ENCODE data around the gene CASTOR1.
A peak's percentile ranks its signal among the peaks of the same experiment; 100 is the strongest.

The CASTOR1 gene

GRCh38 chr22:30253205-30253852 lies 36.0 kb downstream of the CASTOR1 start:
- in situ Hi-C loops (cut with HindIII; ENCODE audit: low pct_ligation_motif_present, low pct_unique_long_range_greater_than_20kb, low sequenced_read_pairs) = no loop called here
- peak; percentile 75 for DNase-seq

- in situ Hi-C loops (cut with HindIII; ENCODE audit: low pct_ligation_motif_present, low pct_unique_long_range_greater_than_20kb, low sequenced_read_pairs) = no loop called here
- DNase-seq = no peak
These were observed 36.7 kb downstream of the CASTOR1 start for GRCh38 chr22:30252411-30253204.

DNA sequence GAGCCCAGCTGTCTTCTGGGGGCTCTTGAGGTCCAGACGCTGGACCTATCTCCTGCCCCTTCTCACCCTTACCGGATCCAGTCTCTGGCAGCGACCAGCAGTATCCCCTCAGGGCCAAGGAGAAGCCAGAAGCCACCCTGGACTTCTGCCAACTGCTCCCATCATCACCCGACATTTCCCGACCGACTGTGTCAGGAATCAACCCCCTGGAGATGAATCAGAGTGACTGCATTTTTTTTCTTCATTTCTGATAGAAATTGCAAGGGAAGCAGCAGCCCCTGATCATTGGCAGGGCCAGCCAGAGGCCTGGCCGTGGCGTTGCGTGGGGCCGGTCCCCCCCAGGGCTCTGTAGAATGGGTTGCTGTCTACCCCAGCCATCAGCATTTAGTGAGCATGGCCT lies 37.6 kb downstream of the CASTOR1 start:
- in situ Hi-C loops (cut with HindIII; ENCODE audit: low pct_ligation_motif_present, low pct_unique_long_range_greater_than_20kb, low sequenced_read_pairs) = no loop called here
- peak; percentile 53 for DNase-seq

DNA sequence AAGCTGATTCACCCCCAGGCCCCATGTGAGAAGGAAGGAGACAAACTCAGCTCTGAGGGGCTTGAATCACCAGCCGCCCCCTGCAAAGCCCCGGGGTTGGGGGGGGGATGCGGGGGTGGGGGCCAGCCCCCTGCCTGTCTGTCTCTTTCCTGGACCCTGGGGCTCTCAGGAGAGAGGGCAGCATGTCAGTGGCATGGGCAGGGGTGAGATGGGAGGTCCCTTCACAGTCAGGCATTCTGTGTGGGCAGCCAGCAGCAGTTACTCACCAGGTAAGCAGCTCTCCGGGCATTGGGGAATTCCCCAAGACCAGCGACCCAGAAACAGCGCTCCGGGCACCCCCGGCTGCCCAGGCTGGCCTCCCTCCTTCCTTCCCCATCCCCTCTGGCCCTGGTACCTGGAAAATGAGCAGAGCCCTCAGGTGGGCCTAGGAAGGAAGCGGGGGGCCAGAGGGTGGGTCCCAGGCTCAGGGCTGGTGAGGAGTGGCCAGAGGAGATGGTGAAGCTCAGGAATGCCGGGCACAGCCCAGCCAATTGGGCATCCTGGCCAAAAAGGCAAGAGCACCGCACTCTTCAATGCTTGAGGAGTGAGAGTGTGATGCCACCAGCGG lies 38.5 kb downstream of the CASTOR1 start:
- in situ Hi-C loops (cut with HindIII; ENCODE audit: low pct_ligation_motif_present, low pct_unique_long_range_greater_than_20kb, low sequenced_read_pairs) = no loop called here
- DNase-seq = peak; percentile 90

- DNase-seq = no peak
- in situ Hi-C loops (cut with HindIII; ENCODE audit: low pct_ligation_motif_present, low pct_unique_long_range_greater_than_20kb, low sequenced_read_pairs) = no loop called here
These were observed 39.2 kb downstream of the CASTOR1 start for GRCh38 chr22:30250039-30250565.

DNA sequence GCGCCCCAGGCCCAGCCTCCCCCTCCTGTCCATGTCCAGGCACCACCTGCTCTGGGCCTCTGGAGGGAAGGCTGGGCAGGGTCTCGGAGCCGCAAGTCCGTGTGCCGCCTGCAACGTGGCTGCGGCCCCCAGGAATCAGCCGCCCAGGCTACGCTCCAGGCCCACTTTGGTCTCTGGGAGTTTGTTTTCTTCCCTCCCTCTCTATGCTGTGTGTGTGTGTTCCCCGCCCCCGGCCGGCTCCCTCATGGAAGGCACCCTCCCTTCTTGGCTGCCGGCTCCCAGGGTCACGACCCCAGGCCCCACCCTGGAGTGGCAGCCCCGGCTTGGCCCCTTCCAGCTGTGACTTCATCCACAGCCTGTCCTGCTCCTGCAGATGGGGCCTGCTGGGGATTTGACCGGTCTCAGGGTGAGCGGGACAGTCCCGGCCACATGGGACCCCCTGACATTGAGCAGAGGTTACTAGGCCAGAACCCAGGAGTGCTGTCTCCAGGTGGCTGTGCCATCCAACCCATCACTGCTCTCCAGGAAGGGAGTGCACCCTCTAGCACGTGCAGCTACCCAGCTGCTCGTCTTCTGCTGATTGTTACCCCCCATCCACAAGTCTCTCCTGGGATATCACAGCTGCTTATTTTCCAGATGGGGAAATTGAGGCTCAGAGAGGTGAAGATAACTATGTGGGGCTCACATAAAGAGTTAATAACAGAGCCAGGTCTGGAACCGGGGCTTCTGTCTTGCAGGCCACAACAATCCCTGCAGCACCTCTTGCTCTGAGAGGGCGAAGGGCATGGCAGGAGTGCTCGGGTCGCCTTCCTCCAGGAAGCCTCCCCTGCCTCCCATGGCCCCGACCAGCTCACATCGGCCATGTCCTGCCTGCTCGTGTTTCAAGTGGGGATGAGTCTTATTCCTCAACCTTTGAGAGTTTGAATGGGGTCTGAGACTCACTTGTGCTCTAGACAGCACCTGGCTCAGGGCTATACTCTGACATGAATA lies 40.0 kb downstream of the CASTOR1 start:
- no peak for DNase-seq
- in situ Hi-C loops (cut with HindIII; ENCODE audit: low pct_ligation_motif_present, low pct_unique_long_range_greater_than_20kb, low sequenced_read_pairs) = no loop called here

DNA sequence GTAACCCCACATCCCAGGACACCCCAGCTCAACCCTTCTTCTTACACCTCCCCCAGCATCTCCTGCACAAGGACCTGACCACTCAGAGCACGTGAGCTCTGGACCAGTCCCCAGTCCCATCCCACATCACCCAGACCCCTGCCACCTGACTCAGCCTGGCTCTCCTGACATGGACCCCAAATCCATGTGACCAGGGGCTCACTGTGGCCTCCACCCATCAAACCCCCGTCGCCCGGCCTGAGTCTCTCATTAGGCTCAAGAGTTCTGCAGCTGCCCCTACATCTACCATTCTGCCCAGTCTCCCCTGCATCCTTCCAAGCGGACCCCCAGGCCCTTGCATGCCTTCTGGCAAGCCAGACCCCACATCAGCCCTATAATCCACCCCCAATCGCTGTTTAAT lies 40.8 kb downstream of the CASTOR1 start:
- in situ Hi-C loops (cut with HindIII; ENCODE audit: low pct_ligation_motif_present, low pct_unique_long_range_greater_than_20kb, low sequenced_read_pairs) = no loop called here
- DNase-seq = no peak

- DNase-seq = no peak
- in situ Hi-C loops (cut with HindIII; ENCODE audit: low pct_ligation_motif_present, low pct_unique_long_range_greater_than_20kb, low sequenced_read_pairs) = no loop called here
These were observed 41.3 kb downstream of the CASTOR1 start for GRCh38 chr22:30247974-30248373.

GRCh38 chr22:30247561-30247960 lies 41.7 kb downstream of the CASTOR1 start:
- in situ Hi-C loops (cut with HindIII; ENCODE audit: low pct_ligation_motif_present, low pct_unique_long_range_greater_than_20kb, low sequenced_read_pairs) = no loop called here
- no peak for DNase-seq

DNA sequence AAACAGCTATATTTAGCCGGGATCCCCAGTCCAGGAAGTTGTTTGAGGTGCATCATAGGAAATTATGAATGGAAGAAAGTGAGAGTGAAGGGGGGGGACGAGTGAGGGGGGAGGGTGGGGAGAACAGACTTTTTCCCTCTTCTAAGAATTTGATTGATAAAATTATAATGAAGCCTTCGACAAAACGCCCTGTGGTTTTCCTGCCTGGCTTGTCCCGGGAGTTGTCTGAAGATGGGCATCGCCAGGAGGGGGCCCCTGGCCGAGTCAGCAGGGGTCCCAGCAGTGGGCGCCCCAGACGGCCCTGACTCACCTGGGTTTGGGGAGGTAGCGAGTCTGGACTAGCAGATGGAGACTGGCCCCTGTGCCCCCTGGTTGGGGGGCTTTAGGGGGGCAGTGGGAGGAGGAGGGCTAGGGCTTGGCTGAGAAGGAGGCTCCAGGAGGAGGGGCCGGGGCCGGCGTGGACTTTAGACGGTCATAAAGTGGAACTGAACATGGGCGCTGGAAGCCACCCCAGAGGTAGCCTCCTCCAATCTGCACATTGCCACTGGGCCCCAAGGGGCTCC lies 42.4 kb downstream of the CASTOR1 start:
- DNase-seq = no peak

DNA sequence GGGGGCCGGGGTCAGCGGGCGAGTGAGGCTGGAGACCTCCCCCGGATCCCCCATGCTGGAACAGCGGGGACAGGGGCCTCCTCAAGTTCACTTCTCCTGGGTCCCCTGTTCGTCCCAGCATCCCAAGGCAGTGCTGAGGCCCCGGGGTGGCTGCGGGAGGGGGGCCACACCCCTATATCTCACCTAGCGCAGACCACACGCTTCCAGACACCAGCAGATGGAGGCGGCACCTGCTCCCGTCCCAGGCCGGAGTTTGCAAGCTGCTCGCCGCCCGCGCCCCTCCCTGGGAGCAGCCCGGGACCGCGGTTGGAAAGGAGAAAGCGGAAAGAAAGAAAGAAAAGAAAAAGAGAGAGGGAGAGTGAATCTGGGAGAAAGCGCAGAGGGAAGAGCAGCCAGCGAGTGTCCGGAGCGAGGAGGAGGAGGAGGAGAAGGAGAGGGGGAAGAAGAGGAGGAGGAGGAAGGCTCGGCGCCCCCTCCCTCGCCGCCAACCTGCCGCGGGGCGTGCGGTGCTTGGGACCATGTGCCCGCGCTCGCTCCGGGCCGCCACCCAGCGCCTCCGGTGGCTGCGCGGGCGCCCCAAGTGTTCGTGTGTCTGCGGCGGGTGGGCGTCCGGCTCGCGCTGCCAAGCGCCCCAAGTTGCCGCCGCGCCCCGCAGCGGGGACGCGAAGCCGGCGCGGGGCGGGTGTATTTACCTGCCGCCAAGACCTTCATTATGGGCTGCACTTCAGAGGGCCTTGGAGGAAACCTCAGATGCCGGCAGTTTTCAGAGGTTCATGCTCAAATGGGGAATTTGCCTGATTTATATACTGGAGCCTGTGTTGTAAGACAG lies 43.1 kb downstream of the CASTOR1 start, which contains the start of gene LIF:
TSS of gene LIF (minus strand) at position 775 of the 829 bp plus-strand sequence. CDS start at position 711, 64 bp downstream.
- in situ Hi-C loops (cut with HindIII; ENCODE audit: low pct_ligation_motif_present, low pct_unique_long_range_greater_than_20kb, low sequenced_read_pairs) = no loop called here
- DNase-seq = no peak

More for the DNA sequence above, 42.4 kb downstream of the CASTOR1 start:
- in situ Hi-C loops (cut with HindIII; ENCODE audit: low pct_ligation_motif_present, low pct_unique_long_range_greater_than_20kb, low sequenced_read_pairs) = no loop called here

- in situ Hi-C loops (cut with HindIII; ENCODE audit: low pct_ligation_motif_present, low pct_unique_long_range_greater_than_20kb, low sequenced_read_pairs) = no loop called here
- DNase-seq = no peak
These were observed 43.9 kb downstream of the CASTOR1 start for GRCh38 chr22:30245181-30245984.

- in situ Hi-C loops (cut with HindIII; ENCODE audit: low pct_ligation_motif_present, low pct_unique_long_range_greater_than_20kb, low sequenced_read_pairs) = no loop called here
- no peak for DNase-seq
These were observed 44.7 kb downstream of the CASTOR1 start for GRCh38 chr22:30244641-30245040.

DNA sequence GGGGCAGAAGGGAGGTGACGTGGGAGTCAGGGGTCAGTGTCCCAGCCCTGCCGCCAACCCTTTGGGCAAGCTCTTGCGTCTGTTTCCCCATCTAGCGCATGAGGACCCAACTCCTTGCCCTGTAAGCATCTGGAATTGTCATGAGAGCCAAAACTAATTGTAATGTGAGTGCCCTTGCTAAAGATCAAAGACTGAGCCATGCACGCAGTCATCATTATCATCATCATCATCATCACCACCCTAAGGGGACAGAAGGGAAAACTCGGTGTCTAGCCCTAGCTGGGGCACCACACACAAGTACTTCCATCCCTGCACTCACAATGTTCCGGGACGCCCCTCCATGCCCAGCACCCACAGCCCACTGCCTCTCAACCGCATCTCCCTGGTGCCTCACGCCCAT lies 45.2 kb downstream of the CASTOR1 start:
- in situ Hi-C loops (cut with HindIII; ENCODE audit: low pct_ligation_motif_present, low pct_unique_long_range_greater_than_20kb, low sequenced_read_pairs) = no loop called here
- DNase-seq = no peak

GRCh38 chr22:30243661-30244060 lies 45.6 kb downstream of the CASTOR1 start:
- in situ Hi-C loops (cut with HindIII; ENCODE audit: low pct_ligation_motif_present, low pct_unique_long_range_greater_than_20kb, low sequenced_read_pairs) = no loop called here
- no peak for DNase-seq

DNA sequence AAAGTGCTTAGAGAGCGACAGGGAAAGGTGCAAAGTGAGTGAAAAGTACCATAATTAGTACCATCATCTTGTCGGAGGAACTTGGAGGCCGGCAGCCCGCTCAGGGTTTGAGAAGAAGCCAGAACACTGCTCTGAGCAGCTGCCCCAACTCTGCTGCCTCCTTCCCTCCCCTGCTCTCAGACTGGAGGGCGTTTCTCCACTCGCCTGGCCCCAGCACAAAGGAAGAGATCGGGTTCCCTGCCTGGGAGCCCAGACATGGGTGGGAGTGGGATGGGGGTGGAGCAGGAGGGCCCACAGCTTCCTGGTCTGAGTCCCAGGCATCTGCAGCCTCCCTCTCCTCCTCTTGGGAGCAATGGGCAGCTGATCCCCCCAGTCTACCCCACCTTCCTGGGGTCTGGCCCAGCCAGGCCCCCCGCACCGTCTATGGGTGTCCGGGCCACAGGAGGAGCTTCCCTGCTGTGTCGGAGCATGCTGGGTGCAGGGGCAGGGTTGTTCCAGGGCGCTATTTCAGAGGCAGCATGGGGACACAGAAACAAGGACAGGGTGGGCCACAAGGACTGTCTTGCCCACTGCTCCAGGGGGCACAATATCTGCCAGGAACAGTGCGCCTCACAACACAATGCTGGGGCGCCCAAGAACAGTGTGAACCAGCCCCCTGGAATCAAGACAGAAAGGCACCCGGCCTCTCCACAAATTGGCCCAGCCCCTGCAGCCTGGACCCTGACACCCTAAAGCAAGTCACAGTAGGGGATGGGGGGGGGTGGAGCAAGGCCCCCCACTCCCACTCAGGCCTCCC lies 47.5 kb downstream of the CASTOR1 start:
- in situ Hi-C loops (cut with HindIII; ENCODE audit: low pct_ligation_motif_present, low pct_unique_long_range_greater_than_20kb, low sequenced_read_pairs) = no loop called here
- DNase-seq = no peak
